Smooth muscle cell of the brain vasculature (primary cell): ENCODE measurements around the gene PIP5K1B.

Experiments
- DNase-seq: peaks from one replicate; pipeline ENCODE4 v3.0.0-alpha.2; 2012; ENCODE audit warnings: low read depth, low spot score

The PIP5K1B gene

DNA sequence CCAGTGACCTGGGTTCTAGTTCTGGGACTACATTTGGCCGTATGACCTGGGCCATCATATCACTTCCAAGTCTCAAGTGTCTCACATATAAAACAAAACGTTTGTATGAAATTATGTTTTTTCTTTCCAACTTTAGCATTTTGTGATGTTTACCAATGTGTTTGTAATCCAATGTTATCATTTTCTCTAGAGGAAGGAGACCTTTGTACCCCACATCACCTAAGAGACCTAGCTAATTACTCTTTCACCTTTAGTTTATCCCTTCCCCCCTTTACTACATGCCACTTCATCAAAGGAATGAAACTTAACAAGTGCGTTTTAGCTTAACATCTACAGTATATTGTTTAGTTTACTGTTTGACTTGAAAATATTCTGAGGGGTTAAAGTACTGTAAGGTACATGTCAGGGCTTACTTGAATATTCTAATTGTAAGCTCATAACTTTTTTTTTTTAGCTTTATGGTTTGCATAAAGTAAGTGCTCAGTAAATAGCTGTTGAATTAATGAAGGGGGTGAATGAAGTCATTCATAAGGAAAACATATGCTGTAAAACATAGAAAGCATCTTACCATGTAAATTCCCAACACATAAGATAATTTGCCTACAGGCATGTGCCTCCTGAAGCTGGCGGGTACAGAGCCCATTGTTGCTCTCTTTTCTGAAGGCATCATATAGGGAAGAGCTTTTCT is 2.9 kb downstream of the PIP5K1B start:
- no peak for DNase-seq

DNA sequence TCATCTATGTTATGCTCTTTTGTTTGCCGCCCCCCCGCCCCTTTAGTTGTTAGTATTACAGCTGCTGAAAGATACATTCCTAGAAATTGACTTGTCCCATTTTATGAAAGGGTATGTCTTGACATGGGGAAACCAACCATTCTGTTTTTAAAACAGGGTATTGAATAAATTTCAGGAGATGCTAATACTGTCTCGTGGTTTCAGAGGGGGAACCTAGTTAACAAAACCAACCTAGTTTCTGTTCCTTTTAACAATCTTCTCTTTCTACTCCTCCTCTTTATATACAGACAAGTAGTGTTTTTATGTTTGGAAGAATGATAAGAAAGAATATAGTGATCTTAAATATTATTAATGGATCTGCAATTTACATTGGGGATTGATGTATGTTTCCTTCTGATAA is 3.5 kb downstream of the PIP5K1B start:
- DNase-seq, result no peak

- no peak for DNase-seq
Observed at GRCh38 chr9:68709291-68710110, 4.5 kb downstream of the PIP5K1B start.

GRCh38 chr9:68710111-68710471 is 5.1 kb downstream of the PIP5K1B start:
- no peak for DNase-seq

GRCh38 chr9:68711281-68711680 is 6.2 kb downstream of the PIP5K1B start:
- no peak for DNase-seq

GRCh38 chr9:68711932-68712331 is 6.9 kb downstream of the PIP5K1B start:
- DNase-seq, result no peak

- no peak for DNase-seq
Observed at GRCh38 chr9:68714416-68715180, 9.6 kb downstream of the PIP5K1B start.

- DNase-seq, result no peak
Observed at GRCh38 chr9:68715181-68715456, 10.1 kb downstream of the PIP5K1B start.

- DNase-seq, result no peak
Observed at GRCh38 chr9:68717552-68718443, 12.8 kb downstream of the PIP5K1B start.

DNA sequence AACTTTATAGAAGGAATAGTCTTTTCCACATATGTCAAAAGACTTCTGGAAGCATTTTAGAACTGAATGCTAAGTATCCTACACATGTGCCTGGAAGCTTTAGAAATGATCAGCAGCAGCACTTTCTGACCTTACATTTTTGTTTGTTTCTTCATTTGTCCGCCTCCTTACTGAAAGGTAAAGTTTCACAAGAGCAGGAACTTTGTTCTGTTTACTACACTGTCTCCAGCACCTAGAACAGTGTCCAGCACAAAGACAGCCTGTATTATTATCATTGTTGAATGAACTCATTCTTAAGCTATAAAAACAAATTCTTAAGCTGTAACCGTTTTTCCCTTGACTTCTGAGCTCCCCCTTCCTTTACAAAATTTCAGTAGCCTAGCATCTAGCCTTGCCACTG is 14.8 kb downstream of the PIP5K1B start:
- DNase-seq, result no peak

DNA sequence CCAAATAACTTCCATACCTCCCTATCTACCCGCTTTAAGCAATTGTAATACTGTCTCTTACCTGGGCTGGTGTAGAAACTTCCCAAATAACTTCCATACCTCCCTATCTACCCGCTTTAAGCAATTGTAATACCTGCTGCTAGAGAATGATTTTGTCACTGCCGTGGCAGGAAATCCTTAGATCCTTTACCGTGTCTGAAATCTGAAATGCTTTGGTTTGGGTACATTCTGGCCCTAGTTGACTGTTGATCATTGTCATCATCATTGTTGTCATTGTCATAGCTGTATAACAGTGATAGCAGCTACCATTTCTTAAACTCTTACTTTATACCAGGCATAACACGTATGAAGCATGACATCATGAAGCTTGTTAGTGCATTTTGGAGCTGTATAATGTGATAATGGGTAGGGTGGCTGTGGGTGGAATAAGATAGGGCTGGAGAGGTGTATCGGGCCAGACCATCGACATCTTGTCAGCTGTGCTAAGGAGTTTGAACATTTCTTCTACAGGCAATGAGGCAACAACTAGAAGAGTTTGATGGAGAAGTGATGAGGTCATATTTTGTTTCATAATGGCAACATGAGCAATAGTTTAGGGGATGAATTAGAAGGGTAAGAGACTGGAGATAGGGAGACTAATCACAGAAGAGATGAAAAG is 15.7 kb downstream of the PIP5K1B start:
- DNase-seq, result no peak

DNA sequence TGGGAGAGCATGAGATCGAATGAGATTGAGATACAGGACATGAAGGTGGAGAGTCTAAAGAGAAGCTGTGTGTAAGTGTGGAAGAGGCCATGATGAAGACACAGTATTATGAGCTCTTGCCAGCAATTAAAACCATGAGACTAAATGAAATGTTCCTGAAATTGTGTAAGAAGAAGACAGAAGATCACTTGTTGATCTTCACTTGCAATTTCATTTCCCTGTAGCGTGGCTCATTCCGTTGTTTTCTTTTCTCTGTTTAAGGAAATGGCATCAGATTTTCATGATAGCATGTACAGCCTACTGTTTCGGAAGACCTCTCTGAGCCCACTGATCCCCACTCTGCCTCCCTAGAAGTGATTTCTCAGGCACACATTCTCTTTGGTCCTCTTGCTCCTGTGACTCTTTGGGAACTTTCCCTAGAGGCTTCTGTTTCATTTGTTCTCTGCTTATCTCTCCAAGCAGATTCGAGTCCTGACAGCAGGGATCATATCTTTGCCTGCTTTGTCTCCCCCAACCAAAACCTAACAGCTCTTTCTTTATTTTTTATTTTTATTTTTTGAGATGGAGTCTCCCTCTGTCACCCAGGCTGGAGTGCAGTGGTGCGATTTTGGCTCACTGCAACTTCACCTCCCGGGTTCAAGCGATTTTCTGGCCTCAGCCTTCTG is 16.8 kb downstream of the PIP5K1B start:
- no peak for DNase-seq

- DNase-seq, result no peak
Observed at GRCh38 chr9:68725070-68725469, 20.0 kb downstream of the PIP5K1B start.

GRCh38 chr9:68726489-68726888 is 21.4 kb downstream of the PIP5K1B start:
- no peak for DNase-seq

DNA sequence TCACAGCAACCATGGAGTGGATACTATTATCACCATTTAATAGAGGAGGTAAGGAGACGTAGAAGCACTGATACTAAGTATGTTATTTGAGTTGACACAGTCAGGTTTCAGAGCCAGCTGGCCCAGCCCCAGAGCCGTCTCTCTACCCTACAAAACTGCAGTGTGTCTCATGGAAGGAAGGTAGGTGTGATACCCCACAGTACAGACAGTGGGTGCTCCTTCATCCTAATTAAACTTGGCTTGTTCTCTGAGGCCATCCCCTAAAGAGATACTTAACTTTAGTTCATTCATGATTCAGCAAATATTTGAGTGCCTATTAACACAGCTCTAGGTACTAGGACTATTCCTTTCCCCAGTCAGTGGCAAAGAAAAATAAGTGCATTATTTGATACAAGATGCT is 22.6 kb downstream of the PIP5K1B start:
- no peak for DNase-seq

DNA sequence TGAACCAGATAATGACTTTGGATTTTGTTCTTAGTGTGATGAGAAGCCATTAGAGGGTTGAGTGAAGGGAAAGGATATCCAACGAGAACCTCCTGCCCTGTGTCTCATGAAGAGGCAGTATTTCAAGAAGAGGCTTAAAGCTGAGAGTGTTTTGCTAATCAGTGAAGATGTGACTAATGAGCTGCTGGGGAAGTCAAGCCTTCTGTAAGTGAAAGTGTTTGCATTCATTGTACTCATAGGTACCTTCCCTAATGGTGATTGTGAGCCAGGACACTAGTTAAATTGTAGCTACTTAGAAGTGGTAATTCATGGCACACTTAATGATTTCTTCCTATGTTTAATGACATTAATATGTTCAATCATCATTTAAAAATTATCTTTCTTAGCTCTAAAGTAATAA is 23.7 kb downstream of the PIP5K1B start:
- DNase-seq, result no peak

GRCh38 chr9:68730570-68731235 is 25.7 kb downstream of the PIP5K1B start:
- no peak for DNase-seq

- DNase-seq, result no peak
Observed at GRCh38 chr9:68731857-68732256, 26.8 kb downstream of the PIP5K1B start.

GRCh38 chr9:68732405-68733020 is 27.5 kb downstream of the PIP5K1B start:
- no peak for DNase-seq

DNA sequence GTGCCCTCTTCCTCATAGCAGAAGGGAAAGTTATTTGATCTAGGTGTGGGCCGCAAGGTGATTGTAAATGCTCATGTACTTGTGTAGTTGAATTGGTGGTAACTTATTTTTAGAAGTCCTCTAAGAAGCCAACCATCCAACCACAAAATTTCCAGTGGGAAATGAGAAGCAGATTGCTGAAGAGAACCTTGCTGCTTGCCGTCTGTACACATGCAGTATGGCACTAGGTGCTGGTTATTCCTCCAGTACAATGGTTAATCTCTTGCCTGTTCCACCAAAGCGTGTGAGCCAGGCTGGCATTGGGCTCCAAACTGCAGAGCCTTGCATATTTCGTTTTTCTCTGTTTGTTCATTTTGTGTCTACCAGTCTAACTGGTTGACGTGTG is 28.0 kb downstream of the PIP5K1B start:
- no peak for DNase-seq
